ENCODE measurements around the gene ZSCAN10.

- TF ChIP-seq CTCF (IDR thresholded peaks at IDR 0.05; ENCODE audit: low read length) (peak; percentile 41), EZH2 (optimal IDR thresholded peaks at IDR 0.05; ENCODE audit: low read depth, low read length) (no peak)
These were observed 3.2 kb downstream of the ZSCAN10 start for GRCh38 chr16:3095869-3096268.

Data from MM.1S (cell line).